Lower lobe of right lung (tissue), 2 donors: ENCODE results near the gene BCAM. TPM values are rescaled to one million over a fixed set of nuclear protein-coding genes. Genes with fewer than 3 reads are reported as not detected.

Experiments used
- ATAC-seq, 2 donors: fragments of 200-7000 bp; cut with Tn5 transposase; one replicate each; pipeline ENCODE4 v1.9.1; 2020 to 2022; ENCODE audit warnings: mild to moderate bottlenecking in 2 of 2, moderate library complexity in 2 of 2
- DNase-seq: peaks from one replicate; pipeline ENCODE4 v3.0.0-alpha.2; 2020
- H3K27ac ChIP-seq: fragments of 200-600 bp; one replicate; pipeline ENCODE4 v1.8.0; 2022
- H3K27me3 ChIP-seq: fragments of 200-600 bp; one replicate; pipeline ENCODE4 v1.8.0; 2022; ENCODE audit warnings: low read depth
- H3K36me3 ChIP-seq: fragments of 200-600 bp; one replicate; pipeline ENCODE4 v1.8.0; 2022; ENCODE audit warnings: mild to moderate bottlenecking
- H3K4me1 ChIP-seq: fragments of 200-600 bp; one replicate; pipeline ENCODE4 v1.8.0; 2022
- H3K4me3 ChIP-seq: fragments of 200-600 bp; one replicate; pipeline ENCODE4 v1.8.0; 2022; ENCODE audit warnings: mild to moderate bottlenecking
- H3K9me3 ChIP-seq: fragments of 200-600 bp; one replicate; pipeline ENCODE4 v1.8.0; 2022
- CTCF ChIP-seq: fragments of 200-600 bp; IDR thresholded peaks from one replicate; pipeline ENCODE4 v1.8.0; 2022; ENCODE audit warnings: antibody characterized with exemption, mild to moderate bottlenecking
- intact Hi-C: fragments of 100-400 bp; cut with DNase I; formaldehyde crosslinking; loops from one replicate; pipeline ENCODE4 v1.11.0; 2022
- total RNA-seq: library from RNA; stranded (reverse); fragmentation: NEBNext Ultra II Directional; extraction: Animal tissue kit (Norgen Biotek cat#: 25700); gene quantifications from one replicate; pipeline ENCODE4 v1.2.1, GENCODE V29; 2021
- donor health status: DM: no; HTN: yes; CAD: no; lungs with severe emphysema.

BCAM gene
- total RNA-seq, 1 donor from 2014 or later = 205 TPM

GRCh38 chr19:44785271-44785670, 23.6 kb upstream of the BCAM start:
- no peak overlapping the region for H3K27ac ChIP-seq
- no peaks in the 10 kb centered on the region for H3K27me3 ChIP-seq
- H3K4me3 ChIP-seq = no peak overlapping the region
- intact Hi-C loops = no loop called here
- H3K9me3 ChIP-seq = no peaks in the 10 kb centered on the region
- no peaks in the 10 kb centered on the region for H3K36me3 ChIP-seq
- H3K4me1 ChIP-seq = peaks cover 6% of the 10 kb centered on the region
- no peak for TF ChIP-seq CTCF
- DNase-seq (no peak), ATAC-seq (no peak)

GRCh38 chr19:44785993-44786392, 22.9 kb upstream of the BCAM start:
- H3K27ac ChIP-seq = no peak overlapping the region
- H3K4me3 ChIP-seq = no peak overlapping the region
- intact Hi-C loops = no loop called here
- H3K4me1 ChIP-seq = peaks cover 6% of the 10 kb centered on the region
- no peaks in the 10 kb centered on the region for H3K36me3 ChIP-seq
- no peaks in the 10 kb centered on the region for H3K9me3 ChIP-seq
- ATAC-seq = no peak
- no peaks in the 10 kb centered on the region for H3K27me3 ChIP-seq
- DNase-seq = no peak
- TF ChIP-seq CTCF = no peak

- intact Hi-C loops = no loop called here
- Histone ChIP-seq H3K9me3 (no peaks in the 10 kb centered on the region), H3K27ac (no peak overlapping the region), H3K4me3 (no peak overlapping the region), H3K36me3 (no peaks in the 10 kb centered on the region), H3K4me1 (peaks cover 6% of the 10 kb centered on the region), H3K27me3 (no peaks in the 10 kb centered on the region)
- ATAC-seq (no peak), DNase-seq (no peak)
- no peak for TF ChIP-seq CTCF
Measured at GRCh38 chr19:44788971-44789370, 19.9 kb upstream of the BCAM start.

- no peaks in the 10 kb centered on the region for H3K36me3 ChIP-seq
- H3K9me3 ChIP-seq = no peaks in the 10 kb centered on the region
- no peak for ATAC-seq
- no peaks in the 10 kb centered on the region for H3K4me1 ChIP-seq
- H3K27me3 ChIP-seq = no peaks in the 10 kb centered on the region
- DNase-seq = no peak
- intact Hi-C loops = no loop called here
- H3K4me3 ChIP-seq = no peak overlapping the region
- H3K27ac ChIP-seq = no peak overlapping the region
- TF ChIP-seq CTCF = no peak
Measured at GRCh38 chr19:44789943-44790483, 18.9 kb upstream of the BCAM start.

- no peak overlapping the region for H3K27ac ChIP-seq
- no peak overlapping the region for H3K4me3 ChIP-seq
- ATAC-seq (no peak), DNase-seq (no peak)
- no peak for TF ChIP-seq CTCF
- intact Hi-C loops = no loop called here
- no peaks in the 10 kb centered on the region for H3K36me3 ChIP-seq
- no peaks in the 10 kb centered on the region for H3K4me1 ChIP-seq
- H3K9me3 ChIP-seq = no peaks in the 10 kb centered on the region
- H3K27me3 ChIP-seq = no peaks in the 10 kb centered on the region
Measured at GRCh38 chr19:44792281-44792680, 16.6 kb upstream of the BCAM start.

GRCh38 chr19:44794610-44795009, 14.3 kb upstream of the BCAM start:
- H3K27ac ChIP-seq = no peak overlapping the region
- H3K36me3 ChIP-seq = no peaks in the 10 kb centered on the region
- H3K4me1 ChIP-seq = no peaks in the 10 kb centered on the region
- H3K4me3 ChIP-seq = no peak overlapping the region
- ATAC-seq (no peak), DNase-seq (no peak)
- H3K27me3 ChIP-seq = no peaks in the 10 kb centered on the region
- TF ChIP-seq CTCF = no peak
- intact Hi-C loops = no loop called here
- no peaks in the 10 kb centered on the region for H3K9me3 ChIP-seq
